Activated CD8-positive, alpha-beta memory T cell treated with anti-CD3 and anti-CD28 coated beads, Interleukin-2, amount 10 ng/mL, durations not matched to agents 7 days and 5 days (primary cell): Measurements from ENCODE around the gene CNMD. TPM values are rescaled to one million over a fixed set of nuclear protein-coding genes. Genes with fewer than 3 reads are reported as not detected.

Source experiments
- total RNA-seq, 2 experiments: library from RNA; stranded (reverse); gene quantifications; one replicate each; pipeline ENCODE4 v1.2.3, GENCODE V29; 2021

The CNMD gene
- total RNA-seq, 2 experiments from 2014 or later: not detected

Other genes starting within 250 kb of the CNMD start
- gene HNRNPA1L2, start 97.4 kb downstream of the CNMD start, total RNA-seq: 1 to 10 TPM; 7.4 to 9.7 TPM
- 10 to 100 TPM; 42.8 to 51.8 TPM for gene SUGT1, start 87.0 kb downstream of the CNMD start, total RNA-seq
- gene PCDH8, start 108.8 kb upstream of the CNMD start, total RNA-seq: not detected